HG02943 (cell line): ENCODE results near the gene CTNNBIP1.

Experiments used
- ATAC-seq: cut with Tn5 transposase; IDR thresholded peaks from one replicate; pipeline ENCODE4 v1.9.1; 2021; ENCODE audit warnings: mild to moderate bottlenecking, low read depth, moderate library complexity; ENCODE audit not compliant: unreplicated experiment

CTNNBIP1 gene

GRCh38 chr1:9859281-9860014 is 50.6 kb downstream of the CTNNBIP1 start:
- no peak for ATAC-seq

GRCh38 chr1:9858293-9859035 is 51.6 kb downstream of the CTNNBIP1 start:
- ATAC-seq, result no peak

- no peak for ATAC-seq
These were observed 54.9 kb downstream of the CTNNBIP1 start for GRCh38 chr1:9855186-9855585.

GRCh38 chr1:9853249-9853595 is 56.8 kb downstream of the CTNNBIP1 start:
- no peak for ATAC-seq

- no peak for ATAC-seq
These were observed 57.4 kb downstream of the CTNNBIP1 start for GRCh38 chr1:9852410-9853248.

- ATAC-seq, result no peak
These were observed 58.1 kb downstream of the CTNNBIP1 start for GRCh38 chr1:9852004-9852403.

- ATAC-seq, result no peak
These were observed 59.5 kb downstream of the CTNNBIP1 start for GRCh38 chr1:9850442-9851162.

GRCh38 chr1:9849691-9850441 is 60.2 kb downstream of the CTNNBIP1 start:
- ATAC-seq, result no peak

- ATAC-seq, result no peak
These were observed 62.0 kb downstream of the CTNNBIP1 start for GRCh38 chr1:9848022-9848421.

- ATAC-seq, result no peak
These were observed 62.8 kb downstream of the CTNNBIP1 start for GRCh38 chr1:9847269-9847668.

GRCh38 chr1:9846611-9847171 is 63.4 kb downstream of the CTNNBIP1 start:
- ATAC-seq, result no peak

GRCh38 chr1:9845914-9846313 is 64.2 kb downstream of the CTNNBIP1 start:
- no peak for ATAC-seq

- no peak for ATAC-seq
These were observed 65.3 kb downstream of the CTNNBIP1 start for GRCh38 chr1:9844756-9845155.

GRCh38 chr1:9844106-9844505 is 66.0 kb downstream of the CTNNBIP1 start:
- ATAC-seq, result no peak

- no peak for ATAC-seq
These were observed 66.5 kb downstream of the CTNNBIP1 start for GRCh38 chr1:9843576-9843945.

GRCh38 chr1:9842781-9843575 is 67.1 kb downstream of the CTNNBIP1 start:
- ATAC-seq, result no peak

- no peak for ATAC-seq
These were observed 67.9 kb downstream of the CTNNBIP1 start for GRCh38 chr1:9842073-9842711.

GRCh38 chr1:9841460-9841859 is 68.6 kb downstream of the CTNNBIP1 start:
- ATAC-seq, result no peak
